ENCODE measurements around the gene MCRIP2.
A peak's percentile ranks its signal among the peaks of the same experiment; 100 is the strongest.

MCRIP2 gene

DNA sequence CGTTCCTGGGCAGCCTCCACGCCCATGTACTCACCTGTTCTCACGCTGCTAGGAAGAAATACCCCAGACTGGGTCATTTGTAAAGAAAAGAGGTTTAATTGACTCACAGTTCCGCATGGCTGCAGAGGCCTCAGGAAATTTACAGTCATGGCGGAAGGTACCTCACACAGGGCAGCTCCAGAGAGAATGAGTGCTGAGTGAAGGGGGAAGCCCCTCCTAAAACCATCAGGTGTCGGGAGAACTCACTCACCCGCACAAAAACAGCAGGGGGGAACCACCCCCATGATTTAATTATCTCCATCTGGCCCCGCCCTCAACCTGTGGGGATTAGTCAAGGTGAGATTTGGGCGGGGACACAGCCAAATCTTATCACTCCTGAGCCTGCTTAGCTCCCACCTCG is 33.6 kb upstream of the MCRIP2 start:
- no peak for DNase-seq (ENCODE audit: low spot score)
- TF ChIP-seq CTCF (IDR thresholded peaks at IDR 0.05; ENCODE audit: extremely low read depth, missing control alignments), result no peak

DNA sequence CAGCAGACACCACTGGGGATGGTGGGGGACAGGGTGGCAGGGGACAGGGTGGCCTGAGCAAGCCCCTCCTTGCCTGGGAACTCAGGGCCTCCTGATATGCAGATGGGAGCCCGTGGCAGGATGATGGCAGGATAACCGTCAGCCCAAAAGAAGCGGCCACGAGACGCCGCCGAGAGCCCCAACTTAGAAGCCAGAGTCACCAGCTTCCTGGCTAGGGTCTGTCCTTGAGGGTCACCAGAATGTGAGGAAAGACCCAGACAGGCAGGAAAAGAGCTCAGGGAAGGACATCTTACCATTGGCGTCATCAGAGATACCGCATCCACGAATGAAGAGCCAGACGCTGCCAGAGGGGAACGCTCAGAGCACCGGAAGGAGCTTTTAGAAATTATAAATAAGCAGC is 32.3 kb upstream of the MCRIP2 start:
- no peak for DNase-seq (ENCODE audit: low spot score)
- no peak for TF ChIP-seq CTCF (IDR thresholded peaks at IDR 0.05; ENCODE audit: extremely low read depth, missing control alignments)

GRCh38 chr16:609984-610383 is 31.6 kb upstream of the MCRIP2 start:
- DNase-seq (ENCODE audit: low spot score), result no peak
- TF ChIP-seq CTCF (IDR thresholded peaks at IDR 0.05; ENCODE audit: extremely low read depth, missing control alignments), result no peak

DNA sequence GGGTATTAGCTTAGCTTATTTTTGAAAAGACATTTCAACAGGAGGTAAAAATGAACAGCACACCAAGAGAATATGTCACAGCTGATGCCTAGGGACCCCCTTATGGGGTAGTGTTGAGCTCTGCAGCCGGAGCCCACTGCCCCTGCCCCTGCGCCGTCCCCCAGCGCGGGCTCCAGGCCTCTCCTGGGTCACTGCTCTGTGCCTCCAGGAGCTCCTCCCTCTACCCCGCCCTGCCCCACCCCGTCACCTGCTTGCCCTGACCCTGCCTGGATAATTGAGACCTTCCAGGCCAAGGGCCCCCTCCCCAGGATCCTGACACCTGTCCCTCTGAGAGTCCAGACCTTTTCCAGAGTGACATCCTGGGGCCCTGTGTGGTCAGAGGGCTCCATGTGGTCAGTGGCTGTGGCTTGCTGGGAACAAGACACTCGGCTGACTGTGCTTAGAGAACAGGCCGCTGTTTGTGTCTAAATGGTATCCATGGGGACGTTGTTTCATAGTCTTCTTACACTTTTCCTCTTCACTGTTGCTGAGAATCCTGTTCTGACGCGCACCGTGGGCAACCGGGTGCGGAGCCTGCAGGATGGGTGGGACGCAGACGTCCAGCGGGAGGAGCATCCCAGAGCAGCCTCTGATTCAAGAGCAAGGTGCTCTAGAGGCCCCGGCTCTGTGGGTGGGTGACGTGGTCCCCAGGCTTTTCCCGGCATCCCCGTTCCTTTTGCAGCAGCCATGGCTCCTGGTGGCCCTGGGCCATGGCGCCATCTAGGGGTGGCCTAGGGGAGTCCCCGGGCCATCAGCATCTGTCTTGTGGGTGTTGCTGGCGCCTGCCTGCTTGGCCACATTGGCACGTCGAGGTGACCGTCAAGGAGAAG is 30.9 kb upstream of the MCRIP2 start:
- DNase-seq (ENCODE audit: low spot score), result peak; percentile 54
- TF ChIP-seq CTCF (IDR thresholded peaks at IDR 0.05; ENCODE audit: extremely low read depth, missing control alignments), result peak; percentile 22

- peak; percentile 38 for DNase-seq (ENCODE audit: low spot score)
- no peak for TF ChIP-seq CTCF (IDR thresholded peaks at IDR 0.05; ENCODE audit: extremely low read depth, missing control alignments)
Observed at GRCh38 chr16:615122-615521, 26.5 kb upstream of the MCRIP2 start.

- no peak for DNase-seq (ENCODE audit: low spot score)
- TF ChIP-seq CTCF (IDR thresholded peaks at IDR 0.05; ENCODE audit: extremely low read depth, missing control alignments), result no peak
Observed at GRCh38 chr16:616733-617586, 24.7 kb upstream of the MCRIP2 start.

DNA sequence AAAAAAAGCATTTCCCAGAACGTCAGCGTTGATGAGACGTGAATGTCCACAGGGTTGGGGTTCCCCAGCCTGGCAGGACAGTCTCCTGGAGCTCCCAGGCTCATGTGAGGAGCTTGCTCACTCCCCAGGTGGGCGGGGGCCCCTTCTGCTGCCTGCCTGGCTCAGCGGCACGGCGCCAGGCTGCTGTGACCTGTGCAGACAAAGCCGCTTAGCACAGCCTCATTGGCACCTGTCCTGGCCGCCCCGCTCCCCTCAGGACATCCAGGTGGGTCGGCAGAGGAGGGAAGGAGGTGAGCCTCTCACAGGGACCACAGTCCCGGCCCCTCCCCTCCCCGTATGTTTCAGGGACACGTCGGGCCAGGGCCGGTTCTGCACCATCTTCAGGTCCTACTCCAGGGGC is 23.8 kb upstream of the MCRIP2 start:
- TF ChIP-seq CTCF (IDR thresholded peaks at IDR 0.05; ENCODE audit: extremely low read depth, missing control alignments), result no peak
- no peak for DNase-seq (ENCODE audit: low spot score)
